Ovary (tissue), 9 donors: ENCODE results near the gene METTL3. TPM values are rescaled to one million over a fixed set of nuclear protein-coding genes. Genes with fewer than 3 reads are reported as not detected.

Source experiments
- DNase-seq, 5 donors: peaks; one replicate each; pipeline ENCODE4 v3.0.0-alpha.2; 2019 to 2020
- H3K27ac ChIP-seq, 2 donors: fragments of 200-600 bp; one replicate each; pipeline versions ENCODE4 v1.5.1 to v1.8.0; 2019 to 2022
- H3K27me3 ChIP-seq: fragments of 200-600 bp; one replicate; pipeline ENCODE4 v1.8.0; 2022
- H3K36me3 ChIP-seq: fragments of 200-600 bp; sonication (generic); one replicate; pipeline ENCODE4 v1.5.1; 2019
- H3K4me1 ChIP-seq: one replicate; pipeline ENCODE4 v1.8.1; 2013; ENCODE audit warnings: mild to moderate bottlenecking, moderate library complexity; ENCODE audit not compliant: insufficient read depth
- H3K4me3 ChIP-seq: fragments of 200-600 bp; sonication (generic); one replicate; pipeline ENCODE4 v1.5.1; 2017
- H3K9me3 ChIP-seq, 2 donors: fragments of 200-600 bp in 1 of 2; sonication (generic) in 1 of 2; one replicate each; pipeline versions ENCODE4 v1.5.1 to v1.8.1; 2013 to 2019; ENCODE audit warnings: mild to moderate bottlenecking in 1 of 2, moderate library complexity in 1 of 2
- CTCF ChIP-seq, 3 donors: fragments of 450-650 bp in 2 of 3; fragments of 200-600 bp in 1 of 3; IDR thresholded peaks; one replicate each; pipeline versions ENCODE4 v1.5.1 to v1.8.0; 2016 to 2022; ENCODE audit warnings: antibody characterized with exemption in 3 of 3, mild to moderate bottlenecking in 1 of 3
- EP300 ChIP-seq: sonication (generic); formaldehyde crosslinking; IDR thresholded peaks from one replicate; pipeline ENCODE4 v1.6.1; 2017; ENCODE audit warnings: antibody characterized with exemption
- POLR2A ChIP-seq: fragments of 450-650 bp; IDR thresholded peaks from one replicate; pipeline ENCODE4 v1.6.1; 2017; ENCODE audit warnings: antibody characterized with exemption, mild to moderate bottlenecking, moderate library complexity
- WGBS, 3 donors: extraction: QIAGEN DNeasy Blood & Tissue Kit in 1 of 3; methylation state at CpG; one replicate each; pipeline versions ENCODE4 v1.1.5 to v1.1.7; 2013 to 2017; 5-methylcytosine and 5-hydroxymethylcytosine counted together
- intact Hi-C, 4 donors: fragments of 100-400 bp; cut with DNase I; formaldehyde crosslinking; loops; one replicate each; pipeline versions ENCODE4 v1.11.0 to v1.15.1; 2022 to 2023
- polyA plus RNA-seq, 2 donors: library from polyadenylated mRNA; stranded (reverse); fragments of 200-250 nt in 1 of 2; fragments of 350-450 nt in 1 of 2; fragmentation: Illumina TruSeq in 1 of 2; extraction: RNeasy Lipid Tissue Mini Kit (QIAGEN cat#74804) in 1 of 2; gene quantifications; one replicate each; pipeline ENCODE4 v1.2.3, GENCODE V29; 2013 to 2014
- total RNA-seq, 7 donors: library from RNA; depleted of rRNA in 2 of 7; stranded (reverse); fragments of >200 nt in 2 of 7; fragmentation: NEBNext Ultra II Directional in 3 of 7; extraction: Animal tissue kit (Norgen Biotek cat#: 25700) in 3 of 7; gene quantifications; one replicate each; pipeline versions ENCODE4 v1.1.0 to v1.2.4, GENCODE V29; 2016 to 2023
- donor health status: DM: no; HTN: no; CAD: no; lungs with moderate emphysema.
- donor health status: DM: no; HTN: no; CAD: no.
- donor health status: Bipolar disorder and iron deficiency.
- donor health status: DM: yes; HTN: yes; CAD: no.
- donor health status: DM: no; HTN: no; CAD: no.
- donor health status: DM: yes; HTN: yes; CAD: no.

Gene METTL3
- total and polyA plus RNA-seq, 9 donors: 36.3 to 61.5 (median 40.9) TPM

- DNase-seq: no peak
- Histone ChIP-seq H3K27ac (peak overlapping the region in 1 of 2 donors; percentile 66), H3K27me3 (no peaks in the 10 kb centered on the region), H3K9me3 (no peaks in the 10 kb centered on the region), H3K36me3 (no peaks in the 10 kb centered on the region), H3K4me1 (peaks cover 5% of the 10 kb centered on the region), H3K4me3 (peak overlapping the region; percentile 79)
- WGBS, 3 donors: 26 to 33% (median 31%) methylated on average over 10 of the region's 10 CpGs
- intact Hi-C loops: loop anchor here in 1 of 4 donors (2.0 kb wide), 1 partner anchor 19 kb away; the partner anchor contains the start of gene CHD8
- TF ChIP-seq CTCF (IDR thresholded peaks at IDR 0.05) (no peak), POLR2A (no peak), EP300 (no peak)
Observed at GRCh38 chr14:21475767-21476522, 35.2 kb downstream of the METTL3 start.

- Histone ChIP-seq H3K9me3 (no peaks in the 10 kb centered on the region), H3K4me1 (no peaks in the 10 kb centered on the region), H3K36me3 (no peaks in the 10 kb centered on the region), H3K4me3 (no peak overlapping the region), H3K27me3 (no peaks in the 10 kb centered on the region), H3K27ac (no peak overlapping the region)
- DNase-seq: no peak
- 78 to 90% (median 83%) methylated on average over 1 of the region's 1 CpG for WGBS, 3 donors
- intact Hi-C loops: no loop called here
- TF ChIP-seq EP300 (no peak), CTCF (IDR thresholded peaks at IDR 0.05) (no peak), POLR2A (no peak)
Observed at GRCh38 chr14:21467616-21468015, 43.5 kb downstream of the METTL3 start.

- H3K27me3 ChIP-seq: no peaks in the 10 kb centered on the region
- H3K27ac ChIP-seq: peak within 1 kb of the TSS; percentile 65 to 93
- peak; percentile 37 to 71 (median 56) for TF ChIP-seq CTCF (IDR thresholded peaks at IDR 0.05)
- no peak for TF ChIP-seq EP300
- peak; percentile 47 for TF ChIP-seq POLR2A
- WGBS, 3 donors: 0 to 1% (median 0%) methylated on average over 36 of the region's 36 CpGs
- peak; percentile 98 to 99 (median 99) for DNase-seq
- no peaks in the 10 kb centered on the region for H3K9me3 ChIP-seq
- H3K4me1 ChIP-seq: peaks cover 4% of the 10 kb centered on the region
- H3K4me3 ChIP-seq: peak within 1 kb of the TSS; percentile 91
- no peaks in the 10 kb centered on the region for H3K36me3 ChIP-seq
- intact Hi-C loops: loop anchor here in 1 of 4 donors (2.0 to 10.0 kb wide), 2 partner anchors 21 to 99 kb away; partner anchors contain the start of genes RAB2B and TOX4
Observed at GRCh38 chr14:21455912-21456667, 55.0 kb downstream of the METTL3 start, which contains the start of gene CHD8. Gene CHD8 (minus strand): TSS chr14:21456123. CDS start chr14:21431643, 24,480 bp downstream.

GRCh38 chr14:21455592-21455911, 55.6 kb downstream of the METTL3 start:
- Histone ChIP-seq H3K4me1 (peaks cover 4% of the 10 kb centered on the region), H3K27me3 (no peaks in the 10 kb centered on the region), H3K9me3 (no peaks in the 10 kb centered on the region), H3K36me3 (no peaks in the 10 kb centered on the region), H3K27ac (peak overlapping the region in 1 of 2 donors; percentile 93), H3K4me3 (peak overlapping the region; percentile 91)
- WGBS, 3 donors: 0 to 1% (median 0%) methylated on average over 17 of the region's 17 CpGs
- intact Hi-C loops: loop anchor here in 1 of 4 donors (10.0 kb wide), 1 partner anchor 99 kb away; no protein-coding TSS in a partner anchor
- DNase-seq: no peak
- TF ChIP-seq EP300 (no peak), CTCF (IDR thresholded peaks at IDR 0.05) (no peak), POLR2A (no peak)
